GM20431 (cell line): ENCODE results near the gene SHC2.
"Not testable (repeated sequence)": the region's sequence is repeated elsewhere in the genome, so short reads cannot be mapped to it uniquely, and the experiment has no call there.

Source experiments
- in situ Hi-C: fragments of 300-500 bp; cut with MseI, MboI; formaldehyde crosslinking; loops from one replicate; pipeline ENCODE4 v1.15.0; 2020; ENCODE audit warnings: low sequenced_read_pairs; ENCODE audit not compliant: unreplicated experiment

The SHC2 gene

GRCh38 chr19:397941-398706 lies 62.7 kb downstream of the SHC2 start:
- in situ Hi-C loops, result no loop called here

DNA sequence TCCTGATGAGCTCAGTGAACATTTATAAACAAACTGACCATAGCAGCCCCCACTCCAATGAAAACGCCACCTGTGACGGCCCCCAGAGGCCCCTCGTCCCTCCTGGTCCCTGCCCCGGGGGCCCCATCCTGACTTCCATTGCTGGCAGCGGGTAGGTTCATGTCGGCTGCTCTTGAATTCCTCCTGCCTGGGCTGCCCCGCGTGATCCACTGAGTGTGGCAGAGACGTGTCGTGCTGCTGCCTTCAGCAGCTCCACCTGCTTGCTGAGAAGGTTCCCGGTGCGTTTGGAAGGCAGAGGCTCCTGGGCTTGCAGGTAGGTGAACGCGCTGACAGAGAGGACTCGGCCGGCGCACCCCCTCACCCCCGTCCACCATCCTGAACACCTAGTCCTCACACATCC lies 63.5 kb downstream of the SHC2 start:
- in situ Hi-C loops, result no loop called here

DNA sequence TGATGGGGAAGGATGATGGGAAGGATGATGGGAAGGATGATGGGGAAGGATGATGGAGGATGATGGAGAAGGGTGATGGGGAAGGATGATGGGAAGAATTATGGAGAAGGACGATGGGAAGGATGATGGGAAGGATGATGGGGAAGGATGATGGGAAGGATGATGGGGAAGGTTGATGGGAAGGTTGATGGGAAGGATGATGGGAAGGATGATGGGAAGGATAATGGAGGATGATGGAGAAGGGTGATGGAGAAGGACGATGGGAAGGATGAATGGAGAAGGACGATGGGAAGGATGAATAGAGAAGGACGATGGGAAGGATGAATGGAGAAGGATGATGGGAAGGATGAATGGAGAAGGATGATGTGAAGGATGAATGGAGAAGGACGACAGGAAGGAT lies 65.4 kb downstream of the SHC2 start:
- in situ Hi-C loops, result no loop called here

GRCh38 chr19:394857-395256 lies 66.0 kb downstream of the SHC2 start:
- in situ Hi-C loops, result not testable (repeated sequence)

- in situ Hi-C loops, result not testable (repeated sequence)
Observed at GRCh38 chr19:393560-393959, 67.3 kb downstream of the SHC2 start.

- in situ Hi-C loops, result no loop called here
Observed at GRCh38 chr19:392375-392970, 68.4 kb downstream of the SHC2 start.

DNA sequence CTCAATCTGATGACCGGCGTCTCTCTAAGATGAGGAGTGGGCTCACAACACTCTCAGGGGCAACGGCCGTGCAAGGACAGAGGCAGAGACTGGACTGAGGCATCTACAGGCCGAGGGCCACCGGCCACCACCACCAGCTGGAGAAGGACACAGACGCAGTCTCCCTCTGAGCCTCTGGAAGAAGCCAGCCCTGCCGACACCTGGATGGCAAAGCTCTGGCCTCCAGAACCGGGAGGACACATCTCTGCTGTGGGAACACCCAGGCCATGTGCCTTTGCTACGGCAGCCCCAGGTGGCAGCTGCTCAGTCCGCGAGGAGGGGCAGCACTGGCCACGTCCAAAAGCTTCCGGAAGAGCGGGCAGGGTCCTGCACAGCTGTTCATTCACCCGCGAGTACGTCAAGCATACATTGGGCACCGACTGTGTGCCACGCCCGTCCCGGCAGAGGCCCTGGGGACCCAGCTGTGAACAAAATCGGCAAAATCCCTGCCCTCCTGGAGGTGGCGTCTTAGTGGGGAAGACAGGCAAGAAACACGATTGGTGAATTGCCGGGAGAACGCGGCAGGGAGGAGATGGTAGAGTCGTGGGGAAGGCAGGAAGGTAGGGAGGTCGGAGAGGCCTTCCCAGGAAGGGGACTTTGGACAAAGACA lies 69.0 kb downstream of the SHC2 start:
- in situ Hi-C loops, result no loop called here

DNA sequence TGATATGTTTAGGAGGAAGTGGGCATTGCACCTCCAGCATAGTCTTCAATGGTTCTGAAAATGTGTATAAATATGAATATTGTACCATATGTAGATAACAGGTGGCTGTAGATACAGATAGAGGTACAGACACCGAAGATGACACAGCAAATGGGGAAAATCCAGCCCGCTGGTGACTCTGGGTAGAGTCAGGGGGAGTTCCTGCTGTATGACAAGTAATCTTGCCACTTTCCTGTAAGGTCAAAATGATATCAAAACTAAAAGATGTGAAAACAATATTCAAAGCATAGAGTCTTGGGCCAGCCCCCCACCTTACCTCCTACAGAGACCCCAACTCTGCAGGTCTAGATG lies 69.7 kb downstream of the SHC2 start:
- in situ Hi-C loops, result no loop called here

GRCh38 chr19:390386-391206 lies 70.2 kb downstream of the SHC2 start:
- in situ Hi-C loops, result no loop called here

GRCh38 chr19:389935-390289 lies 70.9 kb downstream of the SHC2 start:
- in situ Hi-C loops, result no loop called here

DNA sequence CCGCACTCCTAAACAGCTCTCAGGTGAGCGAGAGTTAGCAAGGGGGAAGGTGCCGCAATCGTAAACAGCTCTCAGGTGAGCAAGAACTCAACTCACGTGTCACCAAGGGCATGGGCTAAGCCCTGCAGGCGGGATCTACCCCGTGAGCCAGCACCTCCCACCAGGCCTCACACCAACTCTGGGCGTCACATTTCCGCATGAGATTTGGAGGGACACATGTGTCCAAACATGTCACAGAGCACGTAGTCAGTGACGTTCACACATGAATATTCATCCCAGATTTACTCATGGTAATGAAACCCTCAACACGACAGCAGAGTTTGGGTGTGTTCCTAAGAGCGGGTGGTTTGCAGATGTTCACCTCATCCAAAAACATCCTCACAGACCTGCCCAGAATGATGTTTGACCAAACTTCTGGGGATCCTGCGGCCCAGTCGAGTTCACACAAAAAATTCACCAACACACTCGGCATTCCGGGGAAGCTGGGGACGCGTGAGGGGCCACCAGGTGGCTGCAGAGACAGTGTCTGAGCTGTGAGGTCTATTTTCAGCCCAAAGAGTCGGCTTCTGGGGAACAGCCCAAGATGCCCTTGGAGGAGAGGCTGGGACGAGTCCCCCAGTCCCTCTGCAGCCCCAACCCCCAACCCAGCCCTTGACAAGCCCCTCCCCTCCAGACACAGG lies 71.4 kb downstream of the SHC2 start:
- in situ Hi-C loops, result no loop called here

DNA sequence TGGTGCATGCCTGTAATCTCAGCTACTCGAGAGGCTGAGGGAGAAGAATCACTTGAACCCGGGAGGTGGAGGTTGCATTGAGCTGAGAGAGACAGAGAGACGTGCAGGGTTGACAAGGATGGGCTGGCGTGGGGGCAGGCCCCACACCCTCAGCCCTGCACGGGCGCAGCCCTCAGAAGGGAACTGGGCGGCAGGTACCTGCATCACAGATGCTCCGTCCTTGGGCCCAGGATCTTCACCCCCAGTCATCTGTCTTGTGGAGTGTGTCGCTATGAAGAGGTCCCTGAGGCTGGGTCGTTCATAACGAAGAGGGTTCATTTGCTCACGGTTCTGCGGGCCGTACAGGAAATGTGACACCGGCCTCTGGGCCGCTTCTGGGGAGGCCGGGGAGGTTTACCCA lies 72.1 kb downstream of the SHC2 start:
- in situ Hi-C loops, result no loop called here

- in situ Hi-C loops, result no loop called here
Observed at GRCh38 chr19:387777-388176, 73.1 kb downstream of the SHC2 start.

DNA sequence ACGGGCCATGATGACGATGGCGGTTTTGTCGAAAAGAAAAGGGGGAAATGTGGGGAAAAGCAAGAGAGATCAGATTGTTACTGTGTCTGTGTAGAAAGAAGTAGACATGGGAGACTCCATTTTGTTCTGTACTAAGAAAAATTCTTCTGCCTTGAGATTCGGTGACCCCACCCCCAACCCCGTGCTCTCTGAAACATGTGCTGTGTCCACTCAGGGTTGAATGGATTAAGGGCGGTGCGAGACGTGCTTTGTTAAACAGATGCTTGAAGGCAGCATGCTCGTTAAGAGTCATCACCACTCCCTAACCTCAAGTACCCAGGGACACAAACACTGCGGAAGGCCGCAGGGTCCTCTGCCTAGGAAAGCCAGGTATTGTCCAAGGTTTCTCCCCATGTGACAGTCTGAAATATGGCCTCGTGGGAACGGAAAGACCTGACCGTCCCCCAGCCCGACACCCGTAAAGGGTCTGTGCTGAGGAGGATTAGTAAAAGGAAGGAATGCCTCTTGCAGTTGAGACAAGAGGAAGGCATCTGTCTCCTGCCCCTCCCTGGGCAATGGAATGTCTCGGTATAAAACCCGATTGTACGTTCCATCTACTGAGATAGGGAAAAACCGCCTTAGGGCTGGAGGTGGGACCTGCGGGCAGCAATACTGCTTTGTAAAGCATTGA lies 74.1 kb downstream of the SHC2 start:
- in situ Hi-C loops, result not testable (repeated sequence)

DNA sequence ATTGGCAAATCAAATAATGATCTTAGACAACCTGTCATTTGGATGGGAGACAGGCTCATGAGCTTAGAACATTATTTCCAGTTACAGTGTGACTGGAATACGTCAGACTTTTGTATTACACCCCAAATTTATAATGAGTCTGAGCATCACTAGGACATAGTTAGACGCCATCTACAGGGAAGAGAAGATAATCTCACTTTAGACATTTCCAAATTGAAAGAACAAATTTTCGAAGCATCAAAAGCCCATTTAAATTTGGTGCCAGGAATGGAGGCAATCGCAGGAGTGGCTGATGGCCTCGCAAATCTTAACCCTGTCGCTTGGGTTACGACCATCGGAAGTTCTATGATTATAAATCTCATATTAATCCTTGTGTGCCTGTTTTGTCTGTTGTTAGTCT lies 74.6 kb downstream of the SHC2 start:
- in situ Hi-C loops, result not testable (repeated sequence)

- in situ Hi-C loops, result no loop called here
Observed at GRCh38 chr19:384799-385169, 76.0 kb downstream of the SHC2 start.

GRCh38 chr19:383922-384798 lies 76.7 kb downstream of the SHC2 start:
- in situ Hi-C loops, result no loop called here

DNA sequence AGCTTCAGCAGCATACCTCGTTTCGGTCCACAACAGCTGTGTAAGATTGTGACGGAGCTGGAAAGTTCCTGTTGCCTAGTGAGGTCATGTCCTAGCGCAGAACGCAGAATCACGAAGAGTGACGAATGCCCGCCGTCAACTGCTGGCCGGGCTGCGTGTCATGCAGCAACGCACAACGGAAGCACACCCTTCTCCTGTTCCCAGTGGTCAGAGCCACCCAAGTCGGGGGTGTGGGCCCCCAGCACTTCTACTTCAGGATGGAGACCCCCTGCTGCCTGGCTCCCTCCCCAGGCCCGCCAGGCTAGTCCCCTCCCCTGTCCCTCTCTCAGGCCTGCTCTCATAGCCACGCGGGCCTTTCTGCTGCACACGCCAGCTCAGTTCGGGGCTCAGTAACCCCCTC lies 77.8 kb downstream of the SHC2 start:
- in situ Hi-C loops, result no loop called here

DNA sequence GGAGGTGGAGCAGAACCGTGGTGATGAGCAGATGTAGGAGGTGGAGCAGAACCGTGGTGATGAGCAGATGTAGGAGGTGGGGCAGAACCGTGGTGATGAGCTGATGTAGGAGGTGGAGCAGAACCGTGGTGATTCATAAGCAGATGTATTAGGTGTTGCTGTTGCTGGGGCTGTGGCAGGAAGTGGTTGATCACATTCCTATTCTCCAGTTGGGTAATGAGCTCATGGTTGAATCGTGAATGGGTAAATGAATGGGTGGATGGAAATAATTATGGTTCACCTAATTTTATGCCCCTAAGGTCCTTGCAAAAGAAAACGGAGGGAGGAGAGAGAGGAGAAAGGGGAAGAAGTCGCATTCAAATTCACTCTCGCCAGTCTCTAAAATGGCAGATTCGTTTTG lies 78.3 kb downstream of the SHC2 start:
- in situ Hi-C loops, result not testable (repeated sequence)
